CD4-positive, CD25-positive, alpha-beta regulatory T cell (primary cell): Measurements from ENCODE around the gene LRRC17. TPM values are rescaled to one million over a fixed set of nuclear protein-coding genes. Genes with fewer than 3 reads are reported as not detected.

Experiments
- ATAC-seq, 2 donors: fragments of 150-1000 bp; cut with Tn5 transposase; one replicate each; pipeline ENCODE4 v1.10.0; 2021; ENCODE audit warnings: low read depth in 2 of 2, moderate number of reproducible peaks in 2 of 2, moderate library complexity in 1 of 2
- DNase-seq, 3 donors: peaks; one replicate each; pipeline versions ENCODE4 v3.0.0 to v3.0.0-alpha.2; 2012 to 2022; ENCODE audit warnings: mixed read lengths in 1 of 3
- H3K27ac ChIP-seq: one replicate; pipeline ENCODE4 v1.7.0; 2013; ENCODE audit warnings: mild to moderate bottlenecking, low read length; ENCODE audit not compliant: insufficient read depth, poor library complexity, severe bottlenecking
- H3K27me3 ChIP-seq: one replicate; pipeline ENCODE4 v1.7.0; 2013; ENCODE audit warnings: low read length; ENCODE audit not compliant: control insufficient read depth, insufficient read depth
- H3K36me3 ChIP-seq: one replicate; pipeline ENCODE4 v1.7.0; 2013; ENCODE audit warnings: mild to moderate bottlenecking, low read length, moderate library complexity; ENCODE audit not compliant: control insufficient read depth, insufficient read depth
- H3K4me1 ChIP-seq: 2 replicates; pipeline ENCODE4 v1.7.0; 2013; ENCODE audit warnings: mild to moderate bottlenecking, low read length; ENCODE audit not compliant: insufficient read depth, control insufficient read depth, poor library complexity, severe bottlenecking
- H3K4me3 ChIP-seq: one replicate; pipeline ENCODE4 v1.7.0; 2013; ENCODE audit warnings: low read depth, mild to moderate bottlenecking, low read length, moderate library complexity
- H3K9me3 ChIP-seq, 2 experiments: 1 replicate in 1 of 2; 2 replicates in 1 of 2; pipeline ENCODE4 v1.7.0; 2013; ENCODE audit warnings: low read length in 2 of 2, mild to moderate bottlenecking in 1 of 2, moderate library complexity in 1 of 2; ENCODE audit not compliant: control insufficient read depth in 2 of 2
- H3K27ac Mint-ChIP-seq, 3 donors: one replicate each; pipeline ENCODE4 v1.8.0; 2020 to 2022; ENCODE audit warnings: mild to moderate bottlenecking in 3 of 3, mixed read lengths in 3 of 3, moderate library complexity in 2 of 3
- H3K27me3 Mint-ChIP-seq: one replicate; pipeline ENCODE4 v1.8.0; 2022; ENCODE audit warnings: mild to moderate bottlenecking, mixed read lengths
- H3K36me3 Mint-ChIP-seq: one replicate; pipeline ENCODE4 v1.8.0; 2020; ENCODE audit warnings: mixed read lengths
- H3K4me1 Mint-ChIP-seq, 4 donors: one replicate each; pipeline ENCODE4 v1.8.0; 2020 to 2022; ENCODE audit warnings: mixed read lengths in 4 of 4, mild to moderate bottlenecking in 1 of 4
- H3K4me3 Mint-ChIP-seq, 4 donors: one replicate each; pipeline ENCODE4 v1.8.0; 2020 to 2022; ENCODE audit warnings: mild to moderate bottlenecking in 4 of 4, mixed read lengths in 4 of 4, moderate library complexity in 3 of 4
- H3K9me3 Mint-ChIP-seq, 7 donors: one replicate each; pipeline ENCODE4 v1.8.0; 2020 to 2022; ENCODE audit warnings: mixed read lengths in 7 of 7, mild to moderate bottlenecking in 3 of 7, moderate library complexity in 2 of 7
- polyA plus RNA-seq, 4 donors: library from polyadenylated mRNA; unstranded; fragments of 300-500 nt; fragmentation: Illumina TruSeq; gene quantifications; one replicate each; pipeline ENCODE4 v1.2.3, GENCODE V29; 2021
- total RNA-seq: library from RNA; stranded (reverse); gene quantifications from one replicate; pipeline ENCODE4 v1.2.3, GENCODE V29; 2022

LRRC17 gene
- total RNA-seq (0.69 TPM), polyA plus RNA-seq (under 1 TPM in 2 of 4 donors, not detected in 2; 0.32 to 0.40 TPM)

GRCh38 chr7:102912742-102913141, at the start of gene LRRC17:
TSS of gene LRRC17 (plus strand) at chr7:102913000. CDS start at chr7:102933914, 20,914 bp downstream.
- no peaks in the 10 kb centered on the region for H3K4me1 ChIP-seq
- Mint-ChIP-seq H3K27ac (no peak within 1 kb of the TSS), H3K36me3 (no peaks in the 10 kb centered on the region), H3K27me3 (peaks cover 4% of the 10 kb centered on the region), H3K9me3 (peaks cover 0 to 4% (median 0%) of the 10 kb centered on the region in 7 donors), H3K4me3 (no peak within 1 kb of the TSS), H3K4me1 (no peaks in the 10 kb centered on the region)
- no peaks in the 10 kb centered on the region for H3K27me3 ChIP-seq
- no peak within 1 kb of the TSS for H3K27ac ChIP-seq
- H3K4me3 ChIP-seq: no peak within 1 kb of the TSS
- peaks cover 0 to 3% of the 10 kb centered on the region in 2 experiments for H3K9me3 ChIP-seq
- DNase-seq: no peak
- no peaks in the 10 kb centered on the region for H3K36me3 ChIP-seq
- no peak for ATAC-seq

GRCh38 chr7:102864958-102865357, 47.8 kb upstream of the LRRC17 start:
- Histone ChIP-seq H3K4me1 (no peaks in the 10 kb centered on the region), H3K4me3 (no peak overlapping the region), H3K9me3 (no peaks in the 10 kb centered on the region), H3K27me3 (no peaks in the 10 kb centered on the region), H3K27ac (no peak overlapping the region), H3K36me3 (no peaks in the 10 kb centered on the region)
- no peaks in the 10 kb centered on the region for H3K27me3 Mint-ChIP-seq
- DNase-seq (no peak), ATAC-seq (no peak)
- peaks cover 0 to 3% (median 0%) of the 10 kb centered on the region in 7 donors for H3K9me3 Mint-ChIP-seq
- no peak overlapping the region for H3K27ac Mint-ChIP-seq
- no peak overlapping the region for H3K4me3 Mint-ChIP-seq
- peaks cover 3% of the 10 kb centered on the region for H3K36me3 Mint-ChIP-seq
- H3K4me1 Mint-ChIP-seq: peaks cover 0 to 6% (median 4%) of the 10 kb centered on the region in 4 donors

- peaks cover 0 to 8% (median 4%) of the 10 kb centered on the region in 4 donors for H3K4me1 Mint-ChIP-seq
- DNase-seq (no peak), ATAC-seq (no peak)
- H3K36me3 Mint-ChIP-seq: peaks cover 8% of the 10 kb centered on the region
- no peaks in the 10 kb centered on the region for H3K27me3 Mint-ChIP-seq
- no peak overlapping the region for H3K4me3 ChIP-seq
- H3K9me3 ChIP-seq: no peaks in the 10 kb centered on the region
- no peaks in the 10 kb centered on the region for H3K27me3 ChIP-seq
- no peaks in the 10 kb centered on the region for H3K36me3 ChIP-seq
- H3K27ac Mint-ChIP-seq: no peak overlapping the region
- H3K4me3 Mint-ChIP-seq: no peak overlapping the region
- H3K9me3 Mint-ChIP-seq: peaks cover 0 to 3% (median 0%) of the 10 kb centered on the region in 7 donors
- H3K4me1 ChIP-seq: no peaks in the 10 kb centered on the region
- no peak overlapping the region for H3K27ac ChIP-seq
Observed at GRCh38 chr7:102866535-102867215, 46.1 kb upstream of the LRRC17 start.

GRCh38 chr7:102869195-102869594, 43.6 kb upstream of the LRRC17 start:
- no peaks in the 10 kb centered on the region for H3K27me3 Mint-ChIP-seq
- H3K27me3 ChIP-seq: no peaks in the 10 kb centered on the region
- no peaks in the 10 kb centered on the region for H3K9me3 ChIP-seq
- DNase-seq: no peak
- H3K4me1 Mint-ChIP-seq: peaks cover 12 to 19% (median 15%) of the 10 kb centered on the region in 4 donors
- no peak overlapping the region for H3K4me3 ChIP-seq
- peaks cover 9% of the 10 kb centered on the region for H3K4me1 ChIP-seq
- H3K9me3 Mint-ChIP-seq: peaks cover 0 to 3% (median 0%) of the 10 kb centered on the region in 7 donors
- H3K27ac ChIP-seq: no peak overlapping the region
- no peak overlapping the region for H3K4me3 Mint-ChIP-seq
- H3K36me3 Mint-ChIP-seq: peaks cover 12% of the 10 kb centered on the region
- no peak overlapping the region for H3K27ac Mint-ChIP-seq
- ATAC-seq: no peak
- H3K36me3 ChIP-seq: no peaks in the 10 kb centered on the region

- H3K4me3 ChIP-seq: no peak overlapping the region
- H3K4me1 ChIP-seq: peaks cover 18% of the 10 kb centered on the region
- no peak for ATAC-seq
- no peaks in the 10 kb centered on the region for H3K27me3 ChIP-seq
- no peak for DNase-seq
- no peaks in the 10 kb centered on the region for H3K9me3 ChIP-seq
- Mint-ChIP-seq H3K4me1 (peaks cover 14 to 24% (median 20%) of the 10 kb centered on the region in 4 donors), H3K36me3 (peaks cover 13% of the 10 kb centered on the region), H3K4me3 (no peak overlapping the region), H3K27ac (no peak overlapping the region), H3K27me3 (no peaks in the 10 kb centered on the region), H3K9me3 (peaks cover 0 to 3% (median 0%) of the 10 kb centered on the region in 7 donors)
- H3K36me3 ChIP-seq: no peaks in the 10 kb centered on the region
- no peak overlapping the region for H3K27ac ChIP-seq
Observed at GRCh38 chr7:102872460-102872859, 40.3 kb upstream of the LRRC17 start.

GRCh38 chr7:102873470-102874165, 39.2 kb upstream of the LRRC17 start:
- Histone ChIP-seq H3K27me3 (no peaks in the 10 kb centered on the region), H3K36me3 (no peaks in the 10 kb centered on the region), H3K4me3 (peak overlapping the region; percentile 27), H3K9me3 (no peaks in the 10 kb centered on the region), H3K27ac (no peak overlapping the region), H3K4me1 (peaks cover 18% of the 10 kb centered on the region)
- ATAC-seq: peak in 1 of 2 donors; percentile 11
- H3K4me1 Mint-ChIP-seq: peaks cover 13 to 20% (median 16%) of the 10 kb centered on the region in 4 donors
- peak overlapping the region; percentile 68 to 86 (median 74) for H3K27ac Mint-ChIP-seq
- H3K27me3 Mint-ChIP-seq: no peaks in the 10 kb centered on the region
- peaks cover 0 to 2% (median 0%) of the 10 kb centered on the region in 7 donors for H3K9me3 Mint-ChIP-seq
- no peak for DNase-seq
- peaks cover 13% of the 10 kb centered on the region for H3K36me3 Mint-ChIP-seq
- no peak overlapping the region for H3K4me3 Mint-ChIP-seq

- Mint-ChIP-seq H3K27ac (peak overlapping the region; percentile 54 to 74 (median 68)), H3K9me3 (peaks cover 0 to 2% (median 0%) of the 10 kb centered on the region in 7 donors), H3K36me3 (peaks cover 13% of the 10 kb centered on the region), H3K4me1 (peaks cover 13 to 20% (median 16%) of the 10 kb centered on the region in 4 donors), H3K27me3 (no peaks in the 10 kb centered on the region), H3K4me3 (peak overlapping the region in 2 of 4 donors; percentile 10 to 30)
- DNase-seq (peak in 2 of 3 donors; percentile 18 to 86), ATAC-seq (peak; percentile 87 to 95)
- no peak overlapping the region for H3K27ac ChIP-seq
- H3K4me3 ChIP-seq: peak overlapping the region; percentile 27
- H3K4me1 ChIP-seq: peaks cover 18% of the 10 kb centered on the region
- no peaks in the 10 kb centered on the region for H3K36me3 ChIP-seq
- no peaks in the 10 kb centered on the region for H3K27me3 ChIP-seq
- no peaks in the 10 kb centered on the region for H3K9me3 ChIP-seq
Observed at GRCh38 chr7:102874166-102874829, 38.5 kb upstream of the LRRC17 start.
